GM12878 (cell line): ENCODE data around the gene AZGP1.

Experiments used
- EP300 ChIP-seq, 2 experiments: fragments of 150-350 bp in 1 of 2; IDR thresholded peaks; 2 replicates each; pipeline ENCODE4 v1.6.1; 2011 to 2012; ENCODE audit warnings: low read depth in 2 of 2, low read length in 2 of 2, borderline replicate concordance in 1 of 2, improper control_type of control experiment in 1 of 2, inconsistent platforms in 1 of 2; ENCODE audit not compliant: control insufficient read depth in 1 of 2
- TCF12 ChIP-seq: IDR thresholded peaks from 2 replicates; pipeline ENCODE4 v1.6.1; 2011; ENCODE audit warnings: low read depth, mild to moderate bottlenecking, low read length

DNA sequence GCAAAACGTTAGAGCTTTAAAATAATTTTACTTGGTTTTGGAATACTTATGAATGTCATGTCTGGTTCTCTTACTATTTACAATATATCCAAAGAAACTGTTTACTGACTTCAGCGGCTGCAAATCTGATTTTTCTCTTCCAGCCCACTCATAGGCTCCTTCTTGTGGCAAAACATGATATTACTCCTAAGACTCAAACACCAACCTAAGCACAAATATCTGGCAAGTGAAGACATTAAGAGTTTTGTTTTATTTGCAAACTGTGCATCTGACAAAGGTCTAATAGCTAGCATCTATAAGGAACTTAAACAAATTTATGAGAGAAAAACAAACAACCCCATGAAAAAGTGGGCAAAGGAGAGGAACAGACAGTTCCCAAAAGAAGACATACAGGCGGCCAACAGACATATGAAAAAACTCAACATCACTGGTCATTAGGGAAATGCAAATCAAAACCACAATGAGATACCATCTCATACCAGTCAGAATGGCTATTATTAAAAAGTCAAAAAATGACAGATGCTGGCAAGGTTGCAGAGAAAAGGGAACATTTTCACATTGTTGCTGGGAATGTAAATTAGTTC lies 26.1 kb downstream of the AZGP1 start:
- TF ChIP-seq TCF12 (no peak), EP300 (IDR thresholded peaks at IDR 0.05; ENCODE audit: borderline replicate concordance in 1 of 2, control insufficient read depth in 1 of 2, low read depth in 2 of 2, low read length in 2 of 2) (no peak)
